NCI-H1417 treated with DMSO at 0.1 percent for 48 hours (cell line): ENCODE measurements around the gene SLC2A5.
"Not testable (repeated sequence)": the region's sequence is repeated elsewhere in the genome, so short reads cannot be mapped to it uniquely, and the experiment has no call there.

Source experiments
- DNase-seq: peaks from one replicate; lab custom pipeline; 2025; lab: John Stamatoyannopoulos, UW

Gene SLC2A5

GRCh38 chr1:9005395-9005708 is 64.1 kb downstream of the SLC2A5 start:
- no peak for DNase-seq

- no peak for DNase-seq
Measured at GRCh38 chr1:9004700-9005394, 64.6 kb downstream of the SLC2A5 start.

GRCh38 chr1:9004031-9004699 is 65.3 kb downstream of the SLC2A5 start:
- DNase-seq: no peak

DNA sequence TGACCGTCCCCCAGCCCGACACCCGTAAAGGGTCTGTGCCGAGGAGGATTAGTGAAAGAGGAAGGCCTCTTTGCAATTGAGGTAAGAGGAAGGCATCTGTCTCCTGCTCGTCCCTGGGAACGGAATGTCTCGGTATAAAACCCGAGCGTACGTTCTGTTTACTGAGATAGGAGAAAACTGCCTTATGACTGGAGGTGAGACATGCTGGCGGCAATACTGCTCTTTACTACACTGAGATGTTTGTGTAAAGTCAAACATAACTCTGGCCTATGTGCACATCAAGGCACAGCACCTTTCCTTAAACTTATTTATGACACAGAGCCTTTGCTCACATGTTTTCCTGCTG is 67.2 kb downstream of the SLC2A5 start:
- not testable (repeated sequence) for DNase-seq

GRCh38 chr1:9001534-9002214 is 67.8 kb downstream of the SLC2A5 start:
- not testable (repeated sequence) for DNase-seq

GRCh38 chr1:8993962-8994675 is 75.3 kb downstream of the SLC2A5 start:
- not testable (repeated sequence) for DNase-seq

DNA sequence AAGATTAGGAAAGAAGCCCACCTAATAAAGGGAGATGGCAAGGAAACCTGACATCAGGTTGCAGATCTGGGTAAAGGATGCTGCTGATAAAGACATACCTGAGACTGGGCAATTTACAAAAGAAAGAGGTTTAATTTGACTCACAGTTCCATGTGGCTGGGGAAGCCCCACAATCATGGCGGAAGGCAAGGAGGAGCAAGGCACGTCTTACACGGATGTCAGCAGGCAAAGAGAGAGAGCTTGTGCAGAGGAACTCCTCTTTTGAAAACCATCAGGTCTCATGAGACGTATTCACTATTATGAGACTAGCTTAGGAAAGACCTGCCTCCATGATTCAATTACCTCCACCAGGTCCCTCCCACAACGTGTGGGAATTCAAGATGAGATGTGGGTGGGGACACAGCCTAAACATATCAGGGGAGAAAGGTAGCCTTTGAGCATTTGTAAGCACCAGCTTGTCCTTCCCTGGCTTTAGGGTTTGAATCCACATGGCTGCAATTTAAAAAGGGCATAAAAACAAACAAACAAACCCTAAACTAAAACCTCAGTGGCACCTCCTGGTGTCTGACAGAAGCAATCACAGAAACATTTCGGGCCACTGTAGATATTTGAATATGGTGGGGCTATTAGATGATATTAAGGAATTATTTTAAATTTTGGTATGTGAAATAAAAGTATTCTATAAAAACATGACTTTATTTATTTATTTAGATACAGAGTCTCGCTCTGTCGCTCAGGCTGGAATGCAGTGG is 76.3 kb downstream of the SLC2A5 start:
- no peak for DNase-seq

- no peak for DNase-seq
Measured at GRCh38 chr1:8989821-8990220, 79.6 kb downstream of the SLC2A5 start.

- no peak for DNase-seq
Measured at GRCh38 chr1:8989061-8989460, 80.4 kb downstream of the SLC2A5 start.

DNA sequence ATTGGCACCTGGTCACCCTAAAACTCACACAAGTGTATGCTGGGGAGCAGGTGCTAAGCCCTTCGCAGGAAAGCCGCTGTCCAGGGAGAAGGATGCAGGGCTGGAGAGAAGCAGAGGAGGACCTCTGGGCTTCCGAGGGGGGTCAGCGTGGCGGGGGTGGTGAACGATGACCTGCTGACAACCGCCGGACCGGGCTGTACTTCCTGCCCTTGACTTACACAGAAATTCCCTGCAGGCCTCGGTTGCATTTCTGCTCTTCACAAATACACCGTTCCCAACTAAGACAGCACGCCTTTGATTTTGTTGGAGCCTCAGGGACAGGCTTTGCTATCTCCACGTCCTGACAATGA is 80.8 kb downstream of the SLC2A5 start:
- no peak for DNase-seq

DNA sequence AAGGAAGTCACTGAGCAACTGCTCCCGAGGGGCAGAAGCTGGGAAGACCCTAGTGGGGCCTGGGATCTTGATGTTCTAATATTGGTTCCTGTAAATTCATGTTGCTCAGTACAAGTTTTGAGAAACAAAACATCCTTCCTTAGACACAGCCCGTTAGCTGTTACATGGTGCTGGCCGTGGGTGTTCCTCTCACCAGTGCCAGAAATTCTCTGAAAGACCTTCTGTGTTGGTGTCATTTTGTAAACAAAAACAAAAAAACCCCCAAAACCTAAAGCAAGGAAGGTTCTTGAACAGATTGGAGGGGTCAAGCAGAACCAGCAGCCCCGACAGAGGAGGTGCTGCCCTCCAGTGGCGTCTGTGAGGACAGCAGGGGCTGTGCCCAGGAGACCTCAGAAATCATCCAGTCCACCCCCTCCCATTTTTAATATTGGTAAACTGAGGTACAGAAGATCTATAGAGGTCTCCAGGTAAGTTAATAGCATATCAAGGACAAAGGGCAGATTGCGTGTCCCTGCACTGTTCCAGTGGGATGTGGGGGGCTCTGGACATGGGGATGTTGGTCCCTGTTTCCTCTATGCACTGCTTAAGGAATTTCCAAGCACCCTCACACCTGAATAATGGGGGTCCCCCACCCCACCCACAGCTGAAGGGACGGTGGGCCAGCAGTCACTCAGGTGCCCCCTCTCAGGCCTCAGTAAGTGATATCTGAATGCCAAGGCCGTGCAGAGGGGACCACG is 81.4 kb downstream of the SLC2A5 start:
- no peak for DNase-seq

DNA sequence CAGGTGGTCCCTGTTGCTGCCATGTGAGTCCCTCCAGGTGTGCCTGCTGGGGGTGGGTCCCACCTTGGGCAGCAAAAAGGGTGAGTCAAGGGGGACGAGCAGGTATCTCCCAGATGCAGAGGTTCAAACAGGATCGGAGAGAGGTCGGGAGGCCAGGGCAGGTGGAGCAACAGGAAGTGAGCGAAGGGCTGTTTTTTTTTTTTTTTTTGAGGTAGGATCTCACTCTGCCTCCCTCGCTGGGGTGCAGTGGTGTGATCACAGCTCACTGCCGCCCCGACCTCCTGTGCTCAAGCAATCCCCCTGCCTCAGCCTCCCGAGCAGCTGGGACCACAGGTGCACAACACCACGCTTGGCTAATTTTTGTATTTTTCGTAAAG is 82.6 kb downstream of the SLC2A5 start:
- DNase-seq: no peak

DNA sequence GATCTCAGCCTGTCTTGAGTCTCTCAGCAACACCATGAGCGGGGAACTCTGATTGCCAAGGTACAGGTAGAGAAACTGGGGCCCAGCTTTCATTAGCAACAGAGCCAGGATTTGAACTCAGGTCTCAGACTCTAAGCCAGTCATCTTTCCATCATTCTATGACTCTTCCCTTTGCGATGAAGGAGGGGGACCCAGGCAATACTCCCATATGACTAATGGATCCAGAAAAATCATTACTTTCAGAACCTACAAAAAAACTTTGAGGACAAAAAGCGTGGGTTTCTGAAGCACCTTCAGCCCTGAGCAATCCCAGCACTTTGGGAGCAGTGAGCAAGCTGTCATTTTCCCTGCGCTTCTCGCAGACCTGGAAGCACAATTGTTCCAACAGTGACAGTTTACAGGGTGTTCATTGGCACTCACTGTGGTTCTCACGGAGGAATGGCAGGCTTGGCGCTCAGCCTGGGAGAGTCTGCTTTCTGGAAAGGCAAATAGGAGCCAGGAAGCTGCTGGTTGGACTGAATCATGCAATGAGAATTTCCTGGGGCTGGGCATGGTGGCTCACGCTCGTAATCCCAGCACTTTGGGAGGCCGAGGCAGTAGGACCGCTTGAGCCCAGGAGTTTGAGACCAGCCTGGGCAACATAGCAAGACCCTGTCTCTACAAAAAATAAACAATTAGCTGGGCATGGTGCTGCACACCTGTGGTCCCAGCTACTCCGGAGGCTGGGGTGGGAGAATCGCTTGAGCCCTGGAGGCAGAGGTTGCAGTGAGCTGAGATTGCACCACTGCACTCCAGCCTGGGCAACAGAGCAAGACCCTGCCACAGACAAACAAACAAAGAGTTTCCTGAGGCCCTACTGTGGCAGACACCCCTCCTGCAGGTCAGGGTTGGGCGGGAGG is 83.3 kb downstream of the SLC2A5 start:
- DNase-seq: no peak
